Astrocyte (in vitro differentiated cells and primary cell): ENCODE results near the gene CTSD. TPM values are rescaled to one million over a fixed set of nuclear protein-coding genes. Genes with fewer than 3 reads are reported as not detected.

Experiments used
- DNase-seq: peaks from one replicate; pipeline ENCODE4 v3.0.0-alpha.2; 2010; ENCODE audit warnings: low read depth
- FAIRE-seq: peaks from 2 replicates; lab custom pipeline; 2011; peaks lifted over from hg19 to GRCh38; lab: Jason Lieb, UNC
- H2AFZ ChIP-seq: 2 replicates; pipeline ENCODE4 v1.6.0; 2012; ENCODE audit warnings: low read depth, low read length, inconsistent platforms
- H3K27ac ChIP-seq: 2 replicates; pipeline ENCODE4 v1.5.1; 2011; ENCODE audit warnings: low read depth, low read length, inconsistent platforms
- H3K27me3 ChIP-seq: 2 replicates; pipeline ENCODE4 v1.6.0; 2011; ENCODE audit warnings: low read length, inconsistent platforms; ENCODE audit not compliant: insufficient read depth
- H3K36me3 ChIP-seq: 2 replicates; pipeline ENCODE4 v1.5.1; 2011; ENCODE audit warnings: low read length, inconsistent platforms; ENCODE audit not compliant: insufficient read depth
- H3K4me1 ChIP-seq: 2 replicates; pipeline ENCODE4 v1.5.1; 2011; ENCODE audit warnings: low read length, inconsistent platforms; ENCODE audit not compliant: insufficient read depth
- H3K4me2 ChIP-seq: 2 replicates; pipeline ENCODE4 v1.6.0; 2012; ENCODE audit warnings: low read length, inconsistent platforms
- H3K4me3 ChIP-seq: 2 replicates; pipeline ENCODE4 v1.5.1; 2011; ENCODE audit warnings: low read depth, mild to moderate bottlenecking, low read length, inconsistent platforms; ENCODE audit not compliant: insufficient read depth
- H3K79me2 ChIP-seq: 2 replicates; pipeline ENCODE4 v1.6.0; 2012; ENCODE audit warnings: mild to moderate bottlenecking, low read length, inconsistent platforms; ENCODE audit not compliant: insufficient read depth
- H3K9ac ChIP-seq: 2 replicates; pipeline ENCODE4 v1.6.0; 2012; ENCODE audit warnings: mild to moderate bottlenecking, low read length, inconsistent platforms
- H3K9me3 ChIP-seq: 2 replicates; pipeline ENCODE4 v1.5.1; 2012; ENCODE audit warnings: low read depth, mild to moderate bottlenecking, low read length, inconsistent platforms; ENCODE audit not compliant: insufficient read depth
- H4K20me1 ChIP-seq: 2 replicates; pipeline ENCODE4 v1.6.0; 2012; ENCODE audit warnings: low read length, inconsistent platforms; ENCODE audit not compliant: insufficient read depth
- H3K27ac Mint-ChIP-seq: one replicate; pipeline ENCODE4 v1.8.0; 2021; ENCODE audit warnings: mild to moderate bottlenecking, mixed read lengths; ENCODE audit not compliant: unreplicated experiment
- H3K27me3 Mint-ChIP-seq: one replicate; pipeline ENCODE4 v1.8.0; 2021; ENCODE audit warnings: low read depth, mixed read lengths; ENCODE audit not compliant: unreplicated experiment
- H3K36me3 Mint-ChIP-seq: one replicate; pipeline ENCODE4 v1.8.0; 2021; ENCODE audit warnings: low read depth, mixed read lengths; ENCODE audit not compliant: unreplicated experiment
- H3K4me1 Mint-ChIP-seq: one replicate; pipeline ENCODE4 v1.8.0; 2021; ENCODE audit warnings: low read depth, mixed read lengths; ENCODE audit not compliant: unreplicated experiment
- H3K4me3 Mint-ChIP-seq: one replicate; pipeline ENCODE4 v1.8.0; 2021; ENCODE audit warnings: mild to moderate bottlenecking, moderate library complexity, mixed read lengths; ENCODE audit not compliant: unreplicated experiment
- H3K9me3 Mint-ChIP-seq: one replicate; pipeline ENCODE4 v1.8.0; 2021; ENCODE audit warnings: mild to moderate bottlenecking, mixed read lengths; ENCODE audit not compliant: unreplicated experiment
- EZH2 ChIP-seq: IDR thresholded peaks from 2 replicates; pipeline ENCODE4 v1.6.1; 2012; ENCODE audit warnings: mild to moderate bottlenecking, low read length, inconsistent platforms; ENCODE audit not compliant: insufficient read depth
- total RNA-seq: library from RNA; stranded (reverse); gene quantifications from 2 replicates; pipeline ENCODE4 v1.2.1, GENCODE V29; 2021
- TF ChIP-seq, protein P1 (sequence below): IDR thresholded peaks from 2 replicates; pipeline ENCODE4 v1.5.1; 2011; ENCODE audit warnings: low read depth, mild to moderate bottlenecking, inconsistent platforms, low read length, moderate library complexity; ENCODE audit not compliant: insufficient read depth

CTSD gene
- total RNA-seq, 1 donor from 2014 or later, result 290 TPM

DNA sequence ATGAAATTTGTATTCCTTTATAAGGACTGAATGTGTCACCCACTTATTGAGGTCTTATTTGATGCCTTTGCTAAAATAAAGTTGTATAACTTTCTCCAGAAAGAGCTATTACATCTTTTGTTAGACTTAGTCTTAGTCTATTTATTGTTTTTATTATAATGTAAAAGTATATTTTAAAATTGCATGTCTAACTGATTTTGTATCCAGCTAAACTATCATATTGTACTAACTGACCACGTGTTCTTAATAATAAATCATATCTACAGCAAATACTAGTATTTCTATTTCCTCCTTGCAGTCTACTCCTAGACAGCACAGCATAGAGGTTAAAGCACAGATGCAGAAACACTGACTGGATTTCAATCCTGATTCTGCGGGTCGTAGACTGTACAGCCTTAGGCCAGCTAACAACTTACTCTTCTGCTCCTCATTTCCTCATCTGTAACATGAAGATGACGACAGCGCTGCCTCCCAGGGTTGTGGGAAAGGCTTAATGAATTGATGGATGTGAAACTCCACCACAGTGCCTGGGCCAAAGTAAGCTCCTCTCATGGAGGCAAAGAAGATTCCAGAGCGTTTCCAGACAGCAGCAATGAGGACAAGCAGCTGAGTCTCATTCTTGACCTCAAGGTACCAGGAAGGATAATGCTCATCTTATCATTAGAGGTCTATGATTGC, 26.5 kb downstream of the CTSD start:
- FAIRE-seq, result no peak
- H3K27ac ChIP-seq, result no peak overlapping the region
- no peaks in the 10 kb centered on the region for H3K4me1 ChIP-seq
- H3K79me2 ChIP-seq, result no peaks in the 10 kb centered on the region
- no peak overlapping the region for H3K4me2 ChIP-seq
- H3K36me3 Mint-ChIP-seq, result peaks cover 5% of the 10 kb centered on the region
- no peak overlapping the region for H3K4me3 Mint-ChIP-seq
- no peaks in the 10 kb centered on the region for H4K20me1 ChIP-seq
- no peaks in the 10 kb centered on the region for H3K4me1 Mint-ChIP-seq
- peaks cover 12% of the 10 kb centered on the region for H3K9me3 ChIP-seq
- H3K27me3 ChIP-seq, result peaks cover 6% of the 10 kb centered on the region
- no peak overlapping the region for H2AFZ ChIP-seq
- no peak overlapping the region for H3K27ac Mint-ChIP-seq
- no peak for DNase-seq
- H3K4me3 ChIP-seq, result no peak overlapping the region
- TF ChIP-seq, protein P1, sequence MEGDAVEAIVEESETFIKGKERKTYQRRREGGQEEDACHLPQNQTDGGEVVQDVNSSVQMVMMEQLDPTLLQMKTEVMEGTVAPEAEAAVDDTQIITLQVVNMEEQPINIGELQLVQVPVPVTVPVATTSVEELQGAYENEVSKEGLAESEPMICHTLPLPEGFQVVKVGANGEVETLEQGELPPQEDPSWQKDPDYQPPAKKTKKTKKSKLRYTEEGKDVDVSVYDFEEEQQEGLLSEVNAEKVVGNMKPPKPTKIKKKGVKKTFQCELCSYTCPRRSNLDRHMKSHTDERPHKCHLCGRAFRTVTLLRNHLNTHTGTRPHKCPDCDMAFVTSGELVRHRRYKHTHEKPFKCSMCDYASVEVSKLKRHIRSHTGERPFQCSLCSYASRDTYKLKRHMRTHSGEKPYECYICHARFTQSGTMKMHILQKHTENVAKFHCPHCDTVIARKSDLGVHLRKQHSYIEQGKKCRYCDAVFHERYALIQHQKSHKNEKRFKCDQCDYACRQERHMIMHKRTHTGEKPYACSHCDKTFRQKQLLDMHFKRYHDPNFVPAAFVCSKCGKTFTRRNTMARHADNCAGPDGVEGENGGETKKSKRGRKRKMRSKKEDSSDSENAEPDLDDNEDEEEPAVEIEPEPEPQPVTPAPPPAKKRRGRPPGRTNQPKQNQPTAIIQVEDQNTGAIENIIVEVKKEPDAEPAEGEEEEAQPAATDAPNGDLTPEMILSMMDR, result no peak
- no peak for TF ChIP-seq EZH2
- H3K27me3 Mint-ChIP-seq, result peaks cover 66% of the 10 kb centered on the region
- H3K36me3 ChIP-seq, result no peaks in the 10 kb centered on the region
- H3K9ac ChIP-seq, result no peak overlapping the region
- peaks cover 30% of the 10 kb centered on the region for H3K9me3 Mint-ChIP-seq

DNA sequence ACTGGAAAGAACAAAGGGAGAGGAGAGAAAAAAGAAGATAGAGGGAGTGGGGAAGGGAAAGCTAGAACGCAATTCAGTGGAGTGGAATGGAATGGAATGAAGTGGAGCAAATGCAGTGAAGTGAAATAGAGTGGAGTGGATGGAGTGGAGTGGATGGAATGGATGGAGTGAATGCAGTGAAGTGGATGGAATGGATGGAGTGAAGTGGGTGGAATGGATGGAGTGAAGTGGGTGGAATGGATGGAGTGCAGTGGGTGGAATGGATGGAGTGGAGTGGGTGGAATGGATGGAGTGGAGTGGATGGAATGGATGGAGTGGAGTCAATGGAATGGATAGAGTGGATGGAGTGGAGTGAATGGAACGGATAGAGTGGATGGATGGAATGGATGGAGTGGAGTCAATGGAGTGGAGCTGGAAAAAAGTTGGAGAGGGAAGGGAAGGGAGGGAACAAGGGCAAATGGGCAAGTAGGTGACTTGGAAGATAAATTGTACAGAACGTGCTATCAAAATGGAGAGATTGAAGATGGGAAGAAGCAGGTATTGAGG, 27.2 kb downstream of the CTSD start:
- Histone ChIP-seq H3K4me2 (no peak overlapping the region), H4K20me1 (no peaks in the 10 kb centered on the region), H3K79me2 (no peaks in the 10 kb centered on the region), H3K27me3 (peaks cover 8% of the 10 kb centered on the region), H3K4me1 (no peaks in the 10 kb centered on the region), H3K27ac (no peak overlapping the region), H3K9ac (no peak overlapping the region), H3K36me3 (no peaks in the 10 kb centered on the region), H3K4me3 (no peak overlapping the region), H3K9me3 (peaks cover 12% of the 10 kb centered on the region), H2AFZ (no peak overlapping the region)
- Mint-ChIP-seq H3K36me3 (peaks cover 5% of the 10 kb centered on the region), H3K4me1 (no peaks in the 10 kb centered on the region), H3K27ac (no peak overlapping the region), H3K9me3 (peaks cover 30% of the 10 kb centered on the region), H3K4me3 (no peak overlapping the region), H3K27me3 (peaks cover 73% of the 10 kb centered on the region)
- no peak for TF ChIP-seq EZH2
- peak; percentile 47 for DNase-seq
- no peak for FAIRE-seq

DNA sequence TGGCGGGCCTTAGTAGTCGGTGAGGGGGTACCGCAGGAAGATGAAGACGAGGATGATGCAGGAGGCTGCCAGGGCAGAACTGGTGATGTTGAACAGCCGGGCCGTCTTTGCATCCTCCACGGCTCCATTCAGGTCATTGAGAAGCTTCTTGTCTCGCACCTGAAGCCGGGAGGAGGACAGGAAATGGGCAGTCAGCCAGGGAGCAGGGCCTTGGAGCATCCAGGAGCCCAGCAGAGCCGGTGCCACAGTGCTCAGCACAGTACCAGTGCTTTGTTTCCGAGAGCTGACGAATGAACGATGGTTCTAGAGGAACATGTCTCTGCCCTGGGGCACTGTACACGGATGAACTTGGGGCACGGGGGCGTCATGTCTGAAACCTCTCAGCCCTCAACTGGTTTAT, 28.5 kb downstream of the CTSD start:
- Histone ChIP-seq H3K4me3 (no peak overlapping the region), H3K9ac (no peak overlapping the region), H3K27me3 (peaks cover 8% of the 10 kb centered on the region), H3K36me3 (no peaks in the 10 kb centered on the region), H2AFZ (no peak overlapping the region), H3K9me3 (peaks cover 18% of the 10 kb centered on the region), H3K27ac (no peak overlapping the region), H4K20me1 (no peaks in the 10 kb centered on the region), H3K4me2 (no peak overlapping the region), H3K79me2 (no peaks in the 10 kb centered on the region), H3K4me1 (no peaks in the 10 kb centered on the region)
- Mint-ChIP-seq H3K27me3 (peaks cover 81% of the 10 kb centered on the region), H3K36me3 (peaks cover 5% of the 10 kb centered on the region), H3K27ac (no peak overlapping the region), H3K9me3 (peaks cover 28% of the 10 kb centered on the region), H3K4me3 (no peak overlapping the region), H3K4me1 (no peaks in the 10 kb centered on the region)
- DNase-seq (no peak), FAIRE-seq (no peak)
- TF ChIP-seq, protein P1, result no peak
- TF ChIP-seq EZH2, result no peak
